IMR-90 (cell line): ENCODE measurements around the gene CLIC4. TPM values are rescaled to one million over a fixed set of nuclear protein-coding genes. Genes with fewer than 3 reads are reported as not detected.

Experiments used
- ATAC-seq: fragments of 200-7000 bp; cut with Tn5 transposase; 2 replicates; pipeline ENCODE4 v1.9.1; 2020; ENCODE audit warnings: low read depth, mild to moderate bottlenecking, moderate library complexity
- BruUV-seq: library from RNA; stranded (reverse); fragments of 400-500 nt; replicated peaks from 2 replicates; lab custom pipeline; 2021; lab: Mats Ljungman, UMichigan
- CTCF ChIA-PET: fragments of 300-600 bp; formaldehyde crosslinking; extraction: SDS; loops from one replicate; lab custom pipeline; 2021; ENCODE audit warnings: antibody characterized with exemption; lab: Yijun Ruan, JAX
- POLR2A ChIA-PET: fragments of 300-600 bp; sonication (Branson Sonifier 250); formaldehyde crosslinking; loops from one replicate; lab custom pipeline; 2022; ENCODE audit warnings: antibody characterized with exemption; ENCODE audit not compliant: unreplicated experiment; lab: Charles Lee
- DNase-seq: peaks from one replicate; pipeline ENCODE4 v3.0.0; 2013
- H2AFZ ChIP-seq: replicated peaks from 2 replicates; pipeline ENCODE3; 2013; ENCODE audit warnings: low read length, mild to moderate bottlenecking; ENCODE audit not compliant: poor library complexity
- H2AK5ac ChIP-seq: 2 replicates; pipeline ENCODE4 v1.6.1; 2013; ENCODE audit warnings: low read depth, low read length, inconsistent platforms
- H2AK9ac ChIP-seq: replicated peaks from 2 replicates; pipeline ENCODE3; 2013; ENCODE audit warnings: mild to moderate bottlenecking, low read depth, low read length, moderate library complexity; ENCODE audit not compliant: poor library complexity
- H2BK120ac ChIP-seq: 2 replicates; pipeline ENCODE4 v1.6.1; 2013; ENCODE audit warnings: low read depth, low read length, inconsistent platforms
- H2BK15ac ChIP-seq: 3 replicates; pipeline ENCODE4 v1.6.1; 2013; ENCODE audit warnings: low read depth, low read length, inconsistent platforms
- H2BK20ac ChIP-seq: 2 replicates; pipeline ENCODE4 v1.6.1; 2013; ENCODE audit warnings: low read depth, mild to moderate bottlenecking, inconsistent platforms, low read length, moderate library complexity
- H2BK5ac ChIP-seq: 2 replicates; pipeline ENCODE4 v1.6.1; 2013; ENCODE audit warnings: mild to moderate bottlenecking, low read depth, low read length, inconsistent platforms; ENCODE audit not compliant: poor library complexity, severe bottlenecking
- H3K14ac ChIP-seq: replicated peaks from 2 replicates; pipeline ENCODE4 v1.6.1; 2013; ENCODE audit warnings: low read depth, low read length, inconsistent platforms
- H3K18ac ChIP-seq: 2 replicates; pipeline ENCODE4 v1.6.1; 2013; ENCODE audit warnings: low read depth, low read length, control low read depth
- H3K23ac ChIP-seq: 2 replicates; pipeline ENCODE4 v1.6.1; 2013; ENCODE audit warnings: low read depth, low read length, inconsistent platforms
- H3K27ac ChIP-seq: 2 replicates; pipeline ENCODE4 v1.5.1; 2013; ENCODE audit warnings: mild to moderate bottlenecking, control low read depth, low read length; ENCODE audit not compliant: insufficient read depth
- H3K27me3 ChIP-seq: 2 replicates; pipeline ENCODE4 v1.6.1; 2013; ENCODE audit warnings: low read length; ENCODE audit not compliant: control insufficient read depth, insufficient read depth
- H3K36me3 ChIP-seq: 2 replicates; pipeline ENCODE4 v1.6.1; 2013; ENCODE audit warnings: low read length, mixed read lengths; ENCODE audit not compliant: control insufficient read depth, insufficient read depth
- H3K4ac ChIP-seq: 2 replicates; pipeline ENCODE4 v1.6.1; 2013; ENCODE audit warnings: low read depth, low read length, inconsistent platforms
- H3K4me1 ChIP-seq: 2 replicates; pipeline ENCODE4 v1.6.1; 2013; ENCODE audit warnings: low read length, mixed read lengths; ENCODE audit not compliant: control insufficient read depth, insufficient read depth
- H3K4me2 ChIP-seq: 2 replicates; pipeline ENCODE4 v1.6.1; 2013; ENCODE audit warnings: low read depth, mild to moderate bottlenecking, control low read depth, low read length, moderate library complexity
- H3K4me3 ChIP-seq: 2 replicates; pipeline ENCODE4 v1.5.1; 2013; ENCODE audit warnings: low read depth, mild to moderate bottlenecking, control low read depth, low read length, moderate library complexity; ENCODE audit not compliant: insufficient read depth
- H3K56ac ChIP-seq: 2 replicates; pipeline ENCODE4 v1.6.1; 2013; ENCODE audit warnings: low read length, inconsistent platforms; ENCODE audit not compliant: insufficient read depth; ENCODE audit errors: extremely low read depth
- H3K79me1 ChIP-seq, 2 experiments: 2 replicates each; pipeline ENCODE4 v1.6.1; 2013; ENCODE audit warnings: low read length in 2 of 2, inconsistent platforms in 1 of 2, low read depth in 1 of 2
- H3K9ac ChIP-seq: 2 replicates; pipeline ENCODE4 v1.6.1; 2013; ENCODE audit warnings: low read depth, low read length, control low read depth
- H3K9me1 ChIP-seq: 2 replicates; pipeline ENCODE4 v1.6.1; 2013; ENCODE audit warnings: low read length, inconsistent platforms; ENCODE audit not compliant: insufficient read depth
- H3K9me3 ChIP-seq: 2 replicates; pipeline ENCODE4 v1.6.1; 2013; ENCODE audit warnings: low read length; ENCODE audit not compliant: control insufficient read depth, insufficient read depth
- H4K20me1 ChIP-seq: 2 replicates; pipeline ENCODE4 v1.6.1; 2013; ENCODE audit warnings: low read length, inconsistent platforms; ENCODE audit not compliant: insufficient read depth
- H4K5ac ChIP-seq: 2 replicates; pipeline ENCODE4 v1.6.1; 2013; ENCODE audit warnings: mild to moderate bottlenecking, low read depth, low read length, control low read depth
- H4K8ac ChIP-seq, 2 experiments: 2 replicates each; pipeline ENCODE4 v1.6.1; 2013; ENCODE audit warnings: low read depth in 2 of 2, low read length in 2 of 2, control low read depth in 1 of 2, inconsistent platforms in 1 of 2
- H4K91ac ChIP-seq: 2 replicates; pipeline ENCODE4 v1.6.1; 2013; ENCODE audit warnings: low read depth, low read length, inconsistent platforms; ENCODE audit not compliant: insufficient read depth
- BHLHE40 ChIP-seq: fragments of 150-350 bp; IDR thresholded peaks from 2 replicates; pipeline ENCODE4 v1.6.1; 2016; ENCODE audit warnings: mild to moderate bottlenecking, low read depth, low read length
- CHD1 ChIP-seq: IDR thresholded peaks from 2 replicates; pipeline ENCODE4 v1.6.1; 2012; ENCODE audit warnings: low read depth, low read length, improper control_type of control experiment
- MAFK ChIP-seq: IDR thresholded peaks from 2 replicates; pipeline ENCODE4 v1.6.1; 2012; ENCODE audit warnings: low read depth, low read length, improper control_type of control experiment
- MAZ ChIP-seq: IDR thresholded peaks from 2 replicates; pipeline ENCODE4 v1.6.1; 2012; ENCODE audit warnings: low read depth, mild to moderate bottlenecking, low read length, improper control_type of control experiment, moderate library complexity, borderline replicate concordance
- POLR2A ChIP-seq: IDR thresholded peaks from 2 replicates; pipeline ENCODE4 v1.6.1; 2012; ENCODE audit warnings: mild to moderate bottlenecking, low read depth, low read length
- RAD21 ChIP-seq: IDR thresholded peaks from 2 replicates; pipeline ENCODE4 v1.6.1; 2012; ENCODE audit warnings: low read length, improper control_type of control experiment
- WGBS, 2 experiments: methylation state at CpG; one replicate each; pipeline versions ENCODE4 v1.1.5 to v1.1.7; 2013; ENCODE audit warnings: missing lambda C conversion rate in 2 of 2; ENCODE audit not compliant: insufficient read length in 1 of 2; ENCODE audit errors: extremely low coverage in 2 of 2; 5-methylcytosine and 5-hydroxymethylcytosine counted together
- dilution Hi-C: fragments of 300-500 bp; cut with HindIII; formaldehyde crosslinking; loops from one replicate; pipeline ENCODE4 v1.14.3; 2018; ENCODE audit warnings: low sequenced_read_pairs; ENCODE audit not compliant: unreplicated experiment
- in situ Hi-C: fragments of 300-500 bp; cut with MboI; formaldehyde crosslinking; loops from 3 replicates; pipeline ENCODE4 v1.14.3; 2019; ENCODE audit warnings: low sequenced_read_pairs, inconsistent platforms, mixed read lengths
- intact Hi-C: fragments of 100-400 bp; cut with micrococcal nuclease; formaldehyde crosslinking; loops from 2 replicates; pipeline ENCODE4 v1.10.0; 2022
- polyA plus RNA-seq, 3 experiments: library from polyadenylated mRNA; depleted of rRNA; stranded (reverse); fragments of >200 nt; gene quantifications; 2 replicates each; pipeline ENCODE4 v1.2.3, GENCODE V29; 2012; ENCODE audit warnings: low replicate concordance in 1 of 3
- total RNA-seq: library from RNA; depleted of rRNA; stranded (reverse); fragments of >200 nt; gene quantifications from 2 replicates; pipeline ENCODE4 v1.2.3, GENCODE V29; 2012
- TF ChIP-seq, protein P1 (sequence below): fragments of 150-350 bp; IDR thresholded peaks from 2 replicates; pipeline ENCODE4 v1.6.1; 2017; ENCODE audit warnings: mild to moderate bottlenecking, antibody characterized with exemption, low read length, low read depth
- TF ChIP-seq, protein P2 (sequence below): conservative IDR thresholded peaks from 2 replicates; pipeline ENCODE4 v1.5.1; 2012; ENCODE audit warnings: mild to moderate bottlenecking, low read depth, low read length, improper control_type of control experiment

CLIC4 gene
- total and polyA plus RNA-seq, 2 of the 4 experiments (the other 2 are of a cell fraction), result 242 to 392 TPM

DNA sequence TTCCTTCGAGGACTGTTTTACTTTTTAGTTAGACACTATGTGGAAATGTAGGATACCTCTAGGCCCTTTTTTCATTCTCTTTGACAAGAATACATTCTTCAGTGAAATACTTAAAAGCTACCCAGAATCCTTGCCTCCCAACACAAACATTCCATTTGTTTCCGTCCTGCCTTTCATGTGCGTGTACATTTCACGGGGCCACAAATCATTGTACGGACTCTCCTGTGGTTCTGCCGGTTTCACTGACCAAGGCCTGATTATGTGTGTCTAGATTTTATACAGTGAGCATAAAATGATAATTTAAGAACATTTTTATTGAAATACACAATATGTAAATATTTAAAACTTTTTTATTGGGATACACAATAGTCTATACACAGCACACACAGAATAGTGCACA is 108.4 kb downstream of the CLIC4 start:
- in situ Hi-C loops, result loop anchor here (5.0 to 10.0 kb wide), 2 partner anchors 249 to 351 kb away; no protein-coding TSS in a partner anchor
- Histone ChIP-seq H2BK120ac (no peak overlapping the region), H3K9ac (no peak overlapping the region)

More for the DNA sequence above, 108.4 kb downstream of the CLIC4 start:
- ATAC-seq (no peak), DNase-seq (no peak)
- Histone ChIP-seq H4K20me1 (peaks cover 14% of the 10 kb centered on the region; the same call in 1 of the 2 replicates), H3K9me3 (no peaks in the 10 kb centered on the region), H3K56ac (no peak overlapping the region), H3K9me1 (no peaks in the 10 kb centered on the region), H2AK9ac (no peak overlapping the region), H2BK20ac (no peak overlapping the region), H3K18ac (no peak overlapping the region), H3K27me3 (peaks cover 3% of the 10 kb centered on the region; the same call in 1 of the 2 replicates), H3K23ac (no peak overlapping the region), H3K14ac (no peak overlapping the region), H4K91ac (no peak overlapping the region), H2AK5ac (no peak overlapping the region), H3K4me2 (no peak overlapping the region), H3K4ac (no peak overlapping the region), H3K27ac (no peak overlapping the region), H2BK15ac (no peak overlapping the region), H4K5ac (no peak overlapping the region), H2BK5ac (no peak overlapping the region), H3K36me3 (no peaks in the 10 kb centered on the region), H2AFZ (no peak overlapping the region), H3K4me1 (peaks cover 4% of the 10 kb centered on the region; the same call in 1 of the 2 replicates), H3K79me1 (peaks cover 0 to 4% of the 10 kb centered on the region in 2 experiments; a peak in 1 of 4 replicates), H4K8ac (no peak overlapping the region), H3K4me3 (no peak overlapping the region)
- dilution Hi-C loops (no loop called here), intact Hi-C loops (no loop called here)
- no CpG with 5 or more reads among the region's 6 CpGs for WGBS, 2 experiments
- no TSS peak for BruUV-seq
- ChIA-PET CTCF (no interaction called here), POLR2A (no interaction called here)
- TF ChIP-seq POLR2A, result no peak
- TF ChIP-seq BHLHE40, result no peak
- TF ChIP-seq, protein P1, sequence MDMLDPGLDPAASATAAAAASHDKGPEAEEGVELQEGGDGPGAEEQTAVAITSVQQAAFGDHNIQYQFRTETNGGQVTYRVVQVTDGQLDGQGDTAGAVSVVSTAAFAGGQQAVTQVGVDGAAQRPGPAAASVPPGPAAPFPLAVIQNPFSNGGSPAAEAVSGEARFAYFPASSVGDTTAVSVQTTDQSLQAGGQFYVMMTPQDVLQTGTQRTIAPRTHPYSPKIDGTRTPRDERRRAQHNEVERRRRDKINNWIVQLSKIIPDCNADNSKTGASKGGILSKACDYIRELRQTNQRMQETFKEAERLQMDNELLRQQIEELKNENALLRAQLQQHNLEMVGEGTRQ, result no peak
- TF ChIP-seq CHD1, result no peak
- TF ChIP-seq RAD21, result no peak
- TF ChIP-seq, protein P2, sequence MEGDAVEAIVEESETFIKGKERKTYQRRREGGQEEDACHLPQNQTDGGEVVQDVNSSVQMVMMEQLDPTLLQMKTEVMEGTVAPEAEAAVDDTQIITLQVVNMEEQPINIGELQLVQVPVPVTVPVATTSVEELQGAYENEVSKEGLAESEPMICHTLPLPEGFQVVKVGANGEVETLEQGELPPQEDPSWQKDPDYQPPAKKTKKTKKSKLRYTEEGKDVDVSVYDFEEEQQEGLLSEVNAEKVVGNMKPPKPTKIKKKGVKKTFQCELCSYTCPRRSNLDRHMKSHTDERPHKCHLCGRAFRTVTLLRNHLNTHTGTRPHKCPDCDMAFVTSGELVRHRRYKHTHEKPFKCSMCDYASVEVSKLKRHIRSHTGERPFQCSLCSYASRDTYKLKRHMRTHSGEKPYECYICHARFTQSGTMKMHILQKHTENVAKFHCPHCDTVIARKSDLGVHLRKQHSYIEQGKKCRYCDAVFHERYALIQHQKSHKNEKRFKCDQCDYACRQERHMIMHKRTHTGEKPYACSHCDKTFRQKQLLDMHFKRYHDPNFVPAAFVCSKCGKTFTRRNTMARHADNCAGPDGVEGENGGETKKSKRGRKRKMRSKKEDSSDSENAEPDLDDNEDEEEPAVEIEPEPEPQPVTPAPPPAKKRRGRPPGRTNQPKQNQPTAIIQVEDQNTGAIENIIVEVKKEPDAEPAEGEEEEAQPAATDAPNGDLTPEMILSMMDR, result no peak
- no peak for TF ChIP-seq MAZ
- no peak for TF ChIP-seq MAFK
